GM21526 (cell line): ENCODE data around the gene KNTC1.
"Not testable (repeated sequence)": the region's sequence is repeated elsewhere in the genome, so short reads cannot be mapped to it uniquely, and the experiment has no call there.

ENCODE experiments used
- ATAC-seq: cut with Tn5 transposase; IDR thresholded peaks from one replicate; pipeline ENCODE4 v1.9.1; 2021; ENCODE audit warnings: moderate library complexity; ENCODE audit not compliant: unreplicated experiment, low FRiP score

Gene KNTC1

GRCh38 chr12:122544537-122544936 lies 17.5 kb downstream of the KNTC1 start:
- ATAC-seq = no peak

GRCh38 chr12:122545855-122546254 lies 18.8 kb downstream of the KNTC1 start:
- ATAC-seq = no peak

- no peak for ATAC-seq
Measured at GRCh38 chr12:122547330-122547729, 20.3 kb downstream of the KNTC1 start.

- no peak for ATAC-seq
Measured at GRCh38 chr12:122558745-122559641, 31.9 kb downstream of the KNTC1 start.

- no peak for ATAC-seq
Measured at GRCh38 chr12:122560138-122560537, 33.1 kb downstream of the KNTC1 start.

- ATAC-seq = no peak
Measured at GRCh38 chr12:122563361-122563760, 36.3 kb downstream of the KNTC1 start.

- not testable (repeated sequence) for ATAC-seq
Measured at GRCh38 chr12:122566816-122567215, 39.8 kb downstream of the KNTC1 start.

- no peak for ATAC-seq
Measured at GRCh38 chr12:122569288-122569687, 42.2 kb downstream of the KNTC1 start.

- not testable (repeated sequence) for ATAC-seq
Measured at GRCh38 chr12:122570006-122570405, 43.0 kb downstream of the KNTC1 start.

GRCh38 chr12:122571821-122572220 lies 44.8 kb downstream of the KNTC1 start:
- no peak for ATAC-seq

- not testable (repeated sequence) for ATAC-seq
Measured at GRCh38 chr12:122583294-122583693, 56.2 kb downstream of the KNTC1 start.

GRCh38 chr12:122584177-122584863 lies 57.3 kb downstream of the KNTC1 start:
- no peak for ATAC-seq

GRCh38 chr12:122590990-122591389 lies 63.9 kb downstream of the KNTC1 start:
- ATAC-seq = no peak

GRCh38 chr12:122591966-122592365 lies 64.9 kb downstream of the KNTC1 start:
- not testable (repeated sequence) for ATAC-seq

GRCh38 chr12:122592543-122592942 lies 65.5 kb downstream of the KNTC1 start:
- not testable (repeated sequence) for ATAC-seq

GRCh38 chr12:122593910-122594309 lies 66.9 kb downstream of the KNTC1 start:
- ATAC-seq = no peak

- no peak for ATAC-seq
Measured at GRCh38 chr12:122596838-122597237, 69.8 kb downstream of the KNTC1 start.

- ATAC-seq = no peak
Measured at GRCh38 chr12:122602456-122602855, 75.4 kb downstream of the KNTC1 start.

- ATAC-seq = no peak
Measured at GRCh38 chr12:122604993-122605392, 77.9 kb downstream of the KNTC1 start.

GRCh38 chr12:122609732-122610131 lies 82.7 kb downstream of the KNTC1 start:
- no peak for ATAC-seq

- ATAC-seq = no peak
Measured at GRCh38 chr12:122610207-122610606, 83.2 kb downstream of the KNTC1 start.

- ATAC-seq = no peak
Measured at GRCh38 chr12:122610911-122611310, 83.9 kb downstream of the KNTC1 start.
